ENCODE data around the gene CCDC141.

Gene CCDC141

DNA sequence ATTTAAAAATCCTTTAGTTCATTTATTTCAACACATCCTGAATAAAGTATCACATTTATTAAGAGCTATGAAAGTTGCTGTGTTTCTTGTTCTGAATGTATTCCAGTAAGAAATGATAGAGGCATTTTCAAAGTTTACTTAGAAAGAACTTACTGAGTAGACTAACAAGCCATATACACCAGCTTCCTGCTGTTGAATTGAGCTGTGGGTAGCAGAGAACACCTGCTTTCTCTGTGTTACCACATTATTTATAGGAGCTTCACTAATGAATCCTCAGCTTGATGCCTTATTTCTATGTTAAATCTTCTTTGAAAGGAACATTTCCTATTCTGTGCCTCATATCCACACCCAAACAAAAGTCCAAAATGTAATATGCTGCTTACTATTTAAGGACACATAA is 115.4 kb downstream of the CCDC141 start:
- TF ChIP-seq, protein P1, sequence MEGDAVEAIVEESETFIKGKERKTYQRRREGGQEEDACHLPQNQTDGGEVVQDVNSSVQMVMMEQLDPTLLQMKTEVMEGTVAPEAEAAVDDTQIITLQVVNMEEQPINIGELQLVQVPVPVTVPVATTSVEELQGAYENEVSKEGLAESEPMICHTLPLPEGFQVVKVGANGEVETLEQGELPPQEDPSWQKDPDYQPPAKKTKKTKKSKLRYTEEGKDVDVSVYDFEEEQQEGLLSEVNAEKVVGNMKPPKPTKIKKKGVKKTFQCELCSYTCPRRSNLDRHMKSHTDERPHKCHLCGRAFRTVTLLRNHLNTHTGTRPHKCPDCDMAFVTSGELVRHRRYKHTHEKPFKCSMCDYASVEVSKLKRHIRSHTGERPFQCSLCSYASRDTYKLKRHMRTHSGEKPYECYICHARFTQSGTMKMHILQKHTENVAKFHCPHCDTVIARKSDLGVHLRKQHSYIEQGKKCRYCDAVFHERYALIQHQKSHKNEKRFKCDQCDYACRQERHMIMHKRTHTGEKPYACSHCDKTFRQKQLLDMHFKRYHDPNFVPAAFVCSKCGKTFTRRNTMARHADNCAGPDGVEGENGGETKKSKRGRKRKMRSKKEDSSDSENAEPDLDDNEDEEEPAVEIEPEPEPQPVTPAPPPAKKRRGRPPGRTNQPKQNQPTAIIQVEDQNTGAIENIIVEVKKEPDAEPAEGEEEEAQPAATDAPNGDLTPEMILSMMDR (IDR thresholded peaks at IDR 0.05; ENCODE audit: control insufficient read depth, insufficient read depth, low read depth, low read length, missing control alignments): no peak
- DNase-seq (ENCODE audit: low read depth): no peak
- no peak overlapping the region for H3K4me3 ChIP-seq (ENCODE audit: control insufficient read depth, low read depth, low read length)

DNA sequence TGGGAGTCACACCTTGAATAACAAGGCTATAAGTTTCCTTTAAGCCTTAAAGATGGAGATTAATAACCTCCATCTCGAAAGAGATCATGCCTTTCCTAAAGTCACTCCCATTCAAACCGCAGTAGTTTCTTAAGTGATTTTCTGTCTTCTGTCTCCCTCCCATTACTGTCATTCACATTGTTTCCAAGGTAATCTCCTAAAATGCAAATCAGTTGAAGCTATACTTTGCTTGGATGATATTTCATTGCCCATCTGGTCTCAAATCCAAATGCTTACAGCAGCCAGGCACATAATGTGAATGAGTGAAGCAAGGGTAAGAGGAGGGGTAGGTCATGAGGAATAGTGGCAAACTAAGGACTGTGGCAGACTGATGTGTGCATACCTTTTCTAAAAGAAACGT is 116.4 kb downstream of the CCDC141 start:
- DNase-seq (ENCODE audit: low read depth): no peak
- TF ChIP-seq, protein P1 (IDR thresholded peaks at IDR 0.05; ENCODE audit: control insufficient read depth, insufficient read depth, low read depth, low read length, missing control alignments): no peak
- no peak overlapping the region for H3K4me3 ChIP-seq (ENCODE audit: control insufficient read depth, low read depth, low read length)

GRCh38 chr2:178928077-178928476 is 121.9 kb downstream of the CCDC141 start:
- DNase-seq (ENCODE audit: low read depth): no peak
- no peak overlapping the region for H3K4me3 ChIP-seq (ENCODE audit: control insufficient read depth, low read depth, low read length)
- TF ChIP-seq, protein P1 (IDR thresholded peaks at IDR 0.05; ENCODE audit: control insufficient read depth, insufficient read depth, low read depth, low read length, missing control alignments): no peak

- H3K4me3 ChIP-seq (ENCODE audit: control insufficient read depth, low read depth, low read length): no peak overlapping the region
- no peak for DNase-seq (ENCODE audit: low read depth)
These were observed 122.8 kb downstream of the CCDC141 start for GRCh38 chr2:178927173-178927572.

GRCh38 chr2:178924817-178925216 is 125.1 kb downstream of the CCDC141 start:
- DNase-seq (ENCODE audit: low read depth): no peak
- TF ChIP-seq, protein P1 (IDR thresholded peaks at IDR 0.05; ENCODE audit: control insufficient read depth, insufficient read depth, low read depth, low read length, missing control alignments): no peak
- no peak overlapping the region for H3K4me3 ChIP-seq (ENCODE audit: control insufficient read depth, low read depth, low read length)

More at GRCh38 chr2:178927173-178927572, 122.8 kb downstream of the CCDC141 start:
- TF ChIP-seq, protein P1 (IDR thresholded peaks at IDR 0.05; ENCODE audit: control insufficient read depth, insufficient read depth, low read depth, low read length, missing control alignments): no peak

DNA sequence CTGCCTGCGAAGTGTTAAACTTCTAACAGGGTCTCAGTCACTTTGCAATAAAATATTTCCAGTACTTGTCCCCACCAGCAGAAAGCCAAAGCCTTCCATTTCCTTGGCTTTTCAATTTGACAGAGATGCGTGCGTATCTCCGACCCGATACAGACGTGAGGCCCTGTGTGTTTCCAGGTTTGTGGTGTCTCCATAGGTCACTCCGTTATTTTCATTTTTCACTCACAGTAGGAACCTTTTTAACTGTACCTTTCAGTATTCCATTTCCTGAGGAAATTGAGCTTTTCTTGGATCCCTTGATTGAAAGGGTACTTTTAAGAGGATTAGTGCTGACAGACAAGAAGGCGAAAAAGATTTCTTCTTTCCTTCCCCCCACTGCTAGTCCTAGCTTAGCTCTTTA is 126.4 kb downstream of the CCDC141 start:
- DNase-seq (ENCODE audit: low read depth): no peak
- TF ChIP-seq, protein P1 (IDR thresholded peaks at IDR 0.05; ENCODE audit: control insufficient read depth, insufficient read depth, low read depth, low read length, missing control alignments): no peak
- H3K4me3 ChIP-seq (ENCODE audit: control insufficient read depth, low read depth, low read length): no peak overlapping the region
